Stimulated activated CD4-positive, alpha-beta T cell treated with anti-CD3 and anti-CD28 coated beads, Interleukin-1b, Interleukin-23, amount 100 ng/mL, for 48 hours (primary cell): ENCODE results near the gene RUNX1.
A peak's percentile ranks its signal among the peaks of the same experiment; 100 is the strongest.

Source experiments
- DNase-seq: peaks from one replicate; pipeline ENCODE4 v3.0.0-alpha.2; 2020

RUNX1 gene

GRCh38 chr21:34989337-34990151, 59.6 kb downstream of the RUNX1 start:
- DNase-seq: peak; percentile 85

GRCh38 chr21:34988625-34989024, 60.5 kb downstream of the RUNX1 start:
- DNase-seq: no peak

GRCh38 chr21:34988139-34988538, 61.0 kb downstream of the RUNX1 start:
- DNase-seq: no peak

- DNase-seq: no peak
Observed at GRCh38 chr21:34987501-34988072, 61.5 kb downstream of the RUNX1 start.

- DNase-seq: peak; percentile 88
Observed at GRCh38 chr21:34986561-34987500, 62.3 kb downstream of the RUNX1 start.

GRCh38 chr21:34984356-34985058, 64.6 kb downstream of the RUNX1 start:
- no peak for DNase-seq

- peak; percentile 80 for DNase-seq
Observed at GRCh38 chr21:34983680-34984086, 65.4 kb downstream of the RUNX1 start.

- DNase-seq: no peak
Observed at GRCh38 chr21:34981791-34982190, 67.3 kb downstream of the RUNX1 start.

- no peak for DNase-seq
Observed at GRCh38 chr21:34980423-34981115, 68.5 kb downstream of the RUNX1 start.

- DNase-seq: no peak
Observed at GRCh38 chr21:34979383-34979782, 69.7 kb downstream of the RUNX1 start.

- DNase-seq: no peak
Observed at GRCh38 chr21:34977333-34977732, 71.8 kb downstream of the RUNX1 start.

GRCh38 chr21:34974162-34974981, 74.7 kb downstream of the RUNX1 start:
- DNase-seq: peak; percentile 62

GRCh38 chr21:34973685-34974084, 75.4 kb downstream of the RUNX1 start:
- DNase-seq: no peak

GRCh38 chr21:34971656-34972055, 77.4 kb downstream of the RUNX1 start:
- no peak for DNase-seq

- no peak for DNase-seq
Observed at GRCh38 chr21:34970566-34970965, 78.5 kb downstream of the RUNX1 start.

GRCh38 chr21:34970167-34970500, 79.0 kb downstream of the RUNX1 start:
- no peak for DNase-seq

GRCh38 chr21:34969423-34970166, 79.5 kb downstream of the RUNX1 start:
- no peak for DNase-seq

GRCh38 chr21:34968414-34969333, 80.4 kb downstream of the RUNX1 start:
- DNase-seq: peak; percentile 72

GRCh38 chr21:34967509-34968289, 81.4 kb downstream of the RUNX1 start:
- peak; percentile 69 for DNase-seq
